ENCODE data around the gene ATG4C.
"Not testable (repeated sequence)": the region's sequence is repeated elsewhere in the genome, so short reads cannot be mapped to it uniquely, and the experiment has no call there.

ATG4C gene

GRCh38 chr1:62783736-62784508 is at the start of gene ATG4C:
TSS of gene ATG4C (plus strand) at chr1:62784132. CDS start at chr1:62803787, 19,655 bp downstream.
- peak; percentile 90 for DNase-seq

- DNase-seq, result no peak
These were observed 48.3 kb upstream of the ATG4C start for GRCh38 chr1:62735491-62736171.

- DNase-seq, result not testable (repeated sequence)
These were observed 43.2 kb upstream of the ATG4C start for GRCh38 chr1:62740701-62741100.

GRCh38 chr1:62744611-62745577 is 39.0 kb upstream of the ATG4C start:
- DNase-seq, result no peak

- DNase-seq, result no peak
These were observed 37.7 kb upstream of the ATG4C start for GRCh38 chr1:62746086-62746808.

GRCh38 chr1:62746809-62747138 is 37.2 kb upstream of the ATG4C start:
- DNase-seq, result no peak

- DNase-seq, result no peak
These were observed 30.6 kb upstream of the ATG4C start for GRCh38 chr1:62753031-62753965.

GRCh38 chr1:62754938-62755337 is 29.0 kb upstream of the ATG4C start:
- DNase-seq, result not testable (repeated sequence)

- DNase-seq, result not testable (repeated sequence)
These were observed 27.6 kb upstream of the ATG4C start for GRCh38 chr1:62756255-62756884.

GRCh38 chr1:62759232-62759875 is 24.6 kb upstream of the ATG4C start:
- DNase-seq, result not testable (repeated sequence)

GRCh38 chr1:62760021-62760782 is 23.7 kb upstream of the ATG4C start:
- DNase-seq, result not testable (repeated sequence)

GRCh38 chr1:62761223-62761870 is 22.6 kb upstream of the ATG4C start:
- DNase-seq, result not testable (repeated sequence)

- DNase-seq, result not testable (repeated sequence)
These were observed 21.9 kb upstream of the ATG4C start for GRCh38 chr1:62762027-62762426.

GRCh38 chr1:62765981-62766380 is 18.0 kb upstream of the ATG4C start:
- DNase-seq, result no peak

- DNase-seq, result not testable (repeated sequence)
These were observed 15.4 kb upstream of the ATG4C start for GRCh38 chr1:62768551-62768950.

- DNase-seq, result no peak
These were observed 11.2 kb upstream of the ATG4C start for GRCh38 chr1:62772607-62773295.

GRCh38 chr1:62774006-62774405 is 9.9 kb upstream of the ATG4C start:
- no peak for DNase-seq

- no peak for DNase-seq
These were observed 8.8 kb upstream of the ATG4C start for GRCh38 chr1:62774971-62775595.

Measured in NCI-H1048 (cell line).